Activated CD4-positive, CD25-positive, alpha-beta regulatory T cell treated with anti-CD3 and anti-CD28 coated beads, Interleukin-2, amount 50 U/mL, for 24 hours (primary cell): ENCODE data around the gene SPRTN.

Experiments
- ATAC-seq, 2 donors: fragments of 150-1000 bp; cut with Tn5 transposase; one replicate each; pipeline ENCODE4 v1.10.0; 2021; ENCODE audit warnings: mild to moderate bottlenecking in 1 of 2, moderate library complexity in 1 of 2

The SPRTN gene

GRCh38 chr1:231383159-231383860 is 45.2 kb downstream of the SPRTN start:
- ATAC-seq: no peak

GRCh38 chr1:231384696-231385415 is 46.8 kb downstream of the SPRTN start:
- ATAC-seq: no peak

DNA sequence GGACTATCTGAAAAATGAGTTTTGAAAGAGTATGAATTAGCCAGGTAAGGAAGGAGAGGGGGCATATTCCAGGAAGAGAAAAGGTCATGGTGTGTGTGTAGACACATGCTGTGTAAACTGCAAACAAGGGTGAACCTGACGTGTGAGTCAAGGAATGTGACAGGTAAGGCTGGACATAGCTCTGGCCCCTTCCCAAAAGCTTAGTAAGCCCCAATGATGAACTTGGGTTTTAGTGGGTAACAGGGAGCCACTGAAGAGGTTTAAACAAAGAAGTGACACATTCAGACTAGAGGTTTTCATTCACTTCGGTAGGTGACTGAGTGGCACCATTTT is 47.3 kb downstream of the SPRTN start:
- ATAC-seq: no peak

GRCh38 chr1:231386466-231386865 is 48.4 kb downstream of the SPRTN start:
- no peak for ATAC-seq

DNA sequence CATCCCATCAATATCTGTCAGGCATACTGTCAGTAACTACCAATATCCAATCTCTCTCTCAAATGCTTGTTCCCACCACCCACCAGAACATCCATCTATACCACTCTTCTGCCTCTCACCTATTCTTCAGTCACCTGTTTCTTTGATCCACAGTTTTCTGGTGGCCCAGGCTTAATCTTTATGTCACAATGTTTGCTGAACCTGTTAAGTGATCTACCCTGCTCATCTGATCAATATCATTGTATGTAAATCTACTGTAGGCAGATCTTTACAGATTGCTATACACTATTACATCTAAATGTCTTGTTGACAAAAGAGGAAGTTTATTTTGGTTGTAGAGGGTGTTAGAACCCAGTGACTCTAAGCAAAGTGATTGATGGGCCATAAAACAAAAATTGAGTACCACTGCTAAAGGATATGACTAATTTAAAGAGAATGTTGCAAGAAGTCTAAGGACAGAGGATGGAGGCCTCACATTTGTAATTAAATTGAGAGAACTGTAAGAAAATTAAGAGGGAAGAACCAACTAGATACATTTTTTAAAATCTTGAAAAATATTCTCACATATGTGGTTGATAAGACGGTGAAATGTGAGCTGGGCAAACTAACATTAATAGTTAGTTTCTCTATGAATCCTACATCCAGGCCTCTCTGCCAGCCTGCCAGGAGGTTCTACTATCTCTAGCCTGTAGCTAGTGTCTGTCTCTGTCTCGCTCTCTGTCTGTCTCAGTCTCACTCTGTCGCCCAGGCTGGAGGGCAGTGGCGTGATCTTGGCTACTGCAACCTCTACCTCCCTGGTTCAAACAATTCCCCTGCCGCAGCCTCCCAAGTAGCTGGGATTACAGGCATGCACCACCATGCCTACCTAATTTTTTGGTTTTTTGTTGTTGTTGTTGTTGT is 49.9 kb downstream of the SPRTN start:
- peak; percentile 36 to 53 for ATAC-seq

DNA sequence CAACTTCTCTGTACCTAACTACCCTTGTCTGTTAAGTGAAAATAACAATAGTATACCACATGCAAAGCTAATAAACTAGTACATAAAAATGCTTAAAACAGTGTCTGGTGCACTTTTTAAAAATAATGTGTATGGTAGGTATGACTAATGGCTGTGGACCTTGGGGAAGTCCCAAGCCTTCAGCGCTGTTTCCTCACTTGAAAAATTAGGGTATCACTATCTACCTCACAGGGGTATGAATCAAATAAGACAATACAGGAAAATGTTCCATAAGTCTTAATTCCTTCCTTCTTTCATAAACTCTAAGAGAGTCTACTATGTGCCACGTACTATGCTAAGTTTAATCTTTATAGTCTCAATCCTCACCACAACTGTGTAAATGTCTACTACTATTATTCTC is 52.0 kb downstream of the SPRTN start:
- ATAC-seq: peak; percentile 89 to 91

GRCh38 chr1:231392389-231393131 is 54.5 kb downstream of the SPRTN start:
- no peak for ATAC-seq

- ATAC-seq: no peak
These were observed 55.6 kb downstream of the SPRTN start for GRCh38 chr1:231393668-231394067.

GRCh38 chr1:231395076-231395997 is 57.2 kb downstream of the SPRTN start:
- no peak for ATAC-seq

GRCh38 chr1:231395998-231396390 is 57.9 kb downstream of the SPRTN start:
- ATAC-seq: no peak

DNA sequence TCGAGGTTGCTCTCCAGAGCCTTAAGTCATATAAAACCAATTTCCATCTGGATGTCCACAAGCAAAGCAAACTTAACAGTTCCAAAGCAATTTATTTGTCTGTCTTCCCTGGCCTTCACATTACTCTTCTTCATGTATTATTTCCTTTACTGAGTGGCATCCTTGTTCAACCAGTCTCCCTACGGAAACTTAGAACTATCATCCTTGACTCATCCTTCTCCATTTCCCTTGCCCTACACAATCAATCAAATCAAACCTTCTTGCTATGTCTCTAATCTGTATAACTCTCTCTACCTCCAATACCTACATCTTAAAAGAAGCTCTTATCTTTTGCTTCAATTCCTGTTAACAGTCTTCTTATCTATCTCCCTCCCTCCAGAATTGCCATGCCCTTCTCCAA is 58.5 kb downstream of the SPRTN start:
- ATAC-seq: no peak

DNA sequence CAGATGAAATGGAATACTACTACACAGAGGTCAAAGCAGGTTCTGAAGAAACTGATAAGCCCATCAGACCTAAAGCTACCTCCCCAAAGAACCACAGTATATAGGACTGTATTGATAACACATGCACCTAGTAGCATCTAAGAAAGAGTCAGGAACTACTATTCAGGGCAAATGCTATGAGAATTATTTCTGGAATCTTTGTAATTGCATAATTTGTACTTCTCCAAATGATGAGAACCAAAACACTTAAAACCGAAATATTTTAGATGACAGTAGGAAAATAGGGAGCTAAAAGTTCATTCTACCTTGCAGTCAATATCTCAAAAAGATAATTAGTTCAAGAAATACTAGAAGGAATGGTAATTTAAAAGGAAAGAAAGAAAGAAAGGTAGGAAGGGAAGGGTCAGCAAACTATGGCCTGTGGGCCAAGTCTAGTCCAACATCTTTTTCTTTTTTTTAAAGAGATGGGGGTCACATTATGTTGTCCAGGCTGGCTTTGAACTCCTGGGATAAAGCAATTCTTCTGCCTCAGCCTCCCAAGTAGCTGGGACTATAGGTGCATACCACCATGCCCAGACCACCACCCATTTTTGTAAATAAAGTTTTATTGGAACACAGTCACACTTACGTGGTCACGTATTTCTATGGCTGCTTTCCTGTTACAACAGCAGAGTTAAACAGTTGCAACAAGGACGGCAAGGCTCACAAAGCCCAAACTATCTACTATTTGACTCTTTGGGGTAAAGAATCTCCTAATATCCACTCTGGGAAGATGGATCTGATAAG is 60.0 kb downstream of the SPRTN start:
- ATAC-seq: no peak

- no peak for ATAC-seq
These were observed 63.4 kb downstream of the SPRTN start for GRCh38 chr1:231401478-231401877.

GRCh38 chr1:231404318-231404717 is 66.2 kb downstream of the SPRTN start:
- ATAC-seq: no peak
